KMS-11 (cell line): ENCODE results near the gene SNTG2.

Source experiments
- H2AFZ ChIP-seq: fragments of 200-600 bp; sonication (generic); 2 replicates; pipeline ENCODE4 v1.6.1; 2016; ENCODE audit warnings: antibody characterized with exemption, mixed run types, low read depth
- H3K27ac ChIP-seq: fragments of 200-600 bp; sonication (generic); 2 replicates; pipeline ENCODE4 v1.6.1; 2016; ENCODE audit warnings: mild to moderate bottlenecking, mixed run types
- H3K27me3 ChIP-seq: fragments of 200-600 bp; sonication (generic); 2 replicates; pipeline ENCODE4 v1.6.1; 2017; ENCODE audit warnings: mild to moderate bottlenecking, low read depth, mixed run types, moderate library complexity; ENCODE audit not compliant: insufficient read depth
- H3K36me3 ChIP-seq: fragments of 200-600 bp; sonication (generic); 2 replicates; pipeline ENCODE4 v1.6.1; 2017; ENCODE audit warnings: mild to moderate bottlenecking, mixed run types; ENCODE audit not compliant: insufficient read depth
- H3K4me1 ChIP-seq: fragments of 200-600 bp; sonication (generic); 2 replicates; pipeline ENCODE4 v1.6.1; 2016; ENCODE audit warnings: mild to moderate bottlenecking, low read depth, mixed run types; ENCODE audit not compliant: poor library complexity, severe bottlenecking
- H3K4me2 ChIP-seq: fragments of 200-600 bp; sonication (generic); 2 replicates; pipeline ENCODE4 v1.7.0; 2016; ENCODE audit warnings: mild to moderate bottlenecking, mixed run types
- H3K4me3 ChIP-seq: fragments of 200-600 bp; sonication (generic); IDR thresholded peaks from 2 replicates; pipeline ENCODE4 v1.6.1; 2017; ENCODE audit warnings: low read depth, low read length, mixed read lengths; ENCODE audit not compliant: insufficient read depth
- H3K79me2 ChIP-seq: fragments of 200-600 bp; sonication (generic); 2 replicates; pipeline ENCODE4 v1.6.1; 2016; ENCODE audit warnings: low read depth, mixed run types; ENCODE audit not compliant: insufficient read depth
- H3K9ac ChIP-seq: fragments of 200-600 bp; sonication (generic); 2 replicates; pipeline ENCODE4 v1.6.1; 2016; ENCODE audit warnings: mild to moderate bottlenecking, mixed run types
- H4K20me1 ChIP-seq: fragments of 200-600 bp; sonication (generic); 2 replicates; pipeline ENCODE4 v1.6.1; 2016; ENCODE audit warnings: mild to moderate bottlenecking, mixed run types; ENCODE audit not compliant: insufficient read depth
- TF ChIP-seq, protein P1 (sequence below): fragments of 200-600 bp; sonication (generic); conservative IDR thresholded peaks from 2 replicates; pipeline ENCODE4 v1.6.1; 2017; ENCODE audit warnings: low read depth, mild to moderate bottlenecking, antibody characterized with exemption, low read length, moderate library complexity, mixed read lengths

The SNTG2 gene

DNA sequence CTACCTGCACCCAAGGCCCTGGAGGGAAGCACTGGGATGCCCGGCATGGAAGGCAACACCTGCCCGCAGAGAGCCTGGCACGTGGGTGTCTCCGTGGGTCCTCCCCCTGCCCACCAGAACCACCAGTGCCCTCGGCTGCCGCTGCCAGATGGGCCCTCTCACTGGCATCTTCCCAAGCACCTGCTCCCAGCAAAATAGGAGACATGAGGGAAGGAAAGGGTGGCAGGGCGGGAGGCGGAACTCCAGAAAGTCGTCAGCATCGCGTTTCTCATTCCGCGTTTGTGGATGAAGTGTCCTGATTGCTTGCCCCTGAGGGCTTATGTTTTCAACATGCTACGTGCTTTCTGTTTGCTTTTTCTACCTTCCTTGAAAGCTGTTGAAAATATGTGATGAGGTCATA lies 8.8 kb upstream of the SNTG2 start:
- TF ChIP-seq, protein P1, sequence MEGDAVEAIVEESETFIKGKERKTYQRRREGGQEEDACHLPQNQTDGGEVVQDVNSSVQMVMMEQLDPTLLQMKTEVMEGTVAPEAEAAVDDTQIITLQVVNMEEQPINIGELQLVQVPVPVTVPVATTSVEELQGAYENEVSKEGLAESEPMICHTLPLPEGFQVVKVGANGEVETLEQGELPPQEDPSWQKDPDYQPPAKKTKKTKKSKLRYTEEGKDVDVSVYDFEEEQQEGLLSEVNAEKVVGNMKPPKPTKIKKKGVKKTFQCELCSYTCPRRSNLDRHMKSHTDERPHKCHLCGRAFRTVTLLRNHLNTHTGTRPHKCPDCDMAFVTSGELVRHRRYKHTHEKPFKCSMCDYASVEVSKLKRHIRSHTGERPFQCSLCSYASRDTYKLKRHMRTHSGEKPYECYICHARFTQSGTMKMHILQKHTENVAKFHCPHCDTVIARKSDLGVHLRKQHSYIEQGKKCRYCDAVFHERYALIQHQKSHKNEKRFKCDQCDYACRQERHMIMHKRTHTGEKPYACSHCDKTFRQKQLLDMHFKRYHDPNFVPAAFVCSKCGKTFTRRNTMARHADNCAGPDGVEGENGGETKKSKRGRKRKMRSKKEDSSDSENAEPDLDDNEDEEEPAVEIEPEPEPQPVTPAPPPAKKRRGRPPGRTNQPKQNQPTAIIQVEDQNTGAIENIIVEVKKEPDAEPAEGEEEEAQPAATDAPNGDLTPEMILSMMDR, result no peak
- Histone ChIP-seq H3K9ac (no peak overlapping the region), H3K27ac (no peak overlapping the region), H3K36me3 (no peaks in the 10 kb centered on the region), H3K79me2 (no peaks in the 10 kb centered on the region), H3K27me3 (no peaks in the 10 kb centered on the region), H3K4me1 (peaks cover 17% of the 10 kb centered on the region), H2AFZ (no peak overlapping the region), H3K4me2 (no peak overlapping the region), H4K20me1 (no peaks in the 10 kb centered on the region), H3K4me3 (no peak overlapping the region)

DNA sequence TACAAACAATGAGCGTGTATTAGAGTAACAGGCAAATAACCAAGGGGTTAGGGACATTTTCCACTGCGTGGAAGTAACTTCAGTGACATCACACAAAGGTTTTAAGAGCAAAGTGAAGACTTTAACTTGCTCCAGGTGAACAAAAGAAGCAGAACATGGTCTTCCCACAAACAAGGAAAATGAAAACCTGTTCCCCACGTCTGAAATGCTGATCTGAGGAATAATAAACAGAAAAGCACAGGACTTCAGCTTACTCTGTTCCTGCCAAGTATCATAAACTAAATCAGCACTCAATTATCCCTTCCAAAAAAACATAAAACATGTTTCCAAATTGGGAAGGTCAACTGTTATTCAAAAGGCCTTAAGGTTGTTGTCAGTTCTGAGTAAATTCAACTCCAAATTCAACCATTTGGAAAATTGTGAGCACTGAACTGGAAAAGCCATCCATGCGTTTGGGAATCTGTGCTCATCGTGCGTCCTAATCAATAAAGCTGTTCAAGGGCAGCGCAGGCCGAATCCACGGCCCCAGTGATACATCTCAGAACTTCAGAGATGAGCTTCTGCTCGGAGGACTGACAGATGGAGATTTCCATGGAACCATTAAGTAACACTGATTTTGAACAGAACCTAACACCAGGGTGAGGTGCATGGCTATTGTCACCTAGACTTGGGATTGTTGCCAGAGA lies 7.7 kb upstream of the SNTG2 start:
- H3K9ac ChIP-seq, result no peak overlapping the region
- no peaks in the 10 kb centered on the region for H3K36me3 ChIP-seq
- no peak overlapping the region for H2AFZ ChIP-seq

DNA sequence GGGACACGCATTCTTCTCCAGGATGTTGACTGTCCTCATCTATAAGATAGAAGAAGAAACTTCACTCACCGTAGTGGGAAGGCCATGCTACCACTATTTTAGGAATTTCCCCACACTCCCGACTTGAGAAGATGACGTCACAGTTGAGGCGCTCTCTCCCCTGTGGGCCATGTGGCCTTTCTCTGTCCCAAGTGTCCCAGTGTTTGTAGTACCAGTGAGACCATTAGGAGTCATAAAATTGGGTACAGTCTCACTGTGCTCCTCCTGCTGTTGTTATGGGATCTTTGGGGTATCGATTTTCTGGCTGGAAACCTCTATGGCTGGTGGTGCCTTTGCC lies 7.2 kb upstream of the SNTG2 start:
- TF ChIP-seq, protein P1, result no peak
- peaks cover under 1% of the 10 kb centered on the region; the same call in 1 of the 2 replicates for H3K27me3 ChIP-seq
- H3K9ac ChIP-seq, result no peak overlapping the region
- H3K36me3 ChIP-seq, result no peaks in the 10 kb centered on the region
- no peak overlapping the region for H3K4me2 ChIP-seq
- peaks cover 20% of the 10 kb centered on the region for H3K4me1 ChIP-seq
- H4K20me1 ChIP-seq, result no peaks in the 10 kb centered on the region
- H2AFZ ChIP-seq, result no peak overlapping the region
- H3K79me2 ChIP-seq, result no peaks in the 10 kb centered on the region
- no peak overlapping the region for H3K4me3 ChIP-seq
- H3K27ac ChIP-seq, result no peak overlapping the region

More for the DNA sequence above, 7.7 kb upstream of the SNTG2 start:
- no peaks in the 10 kb centered on the region for H4K20me1 ChIP-seq
- H3K79me2 ChIP-seq, result no peaks in the 10 kb centered on the region
- H3K27me3 ChIP-seq, result no peaks in the 10 kb centered on the region
- TF ChIP-seq, protein P1, result no peak
- H3K4me3 ChIP-seq, result no peak overlapping the region
- no peak overlapping the region for H3K4me2 ChIP-seq
- no peak overlapping the region for H3K27ac ChIP-seq
- peaks cover 20% of the 10 kb centered on the region for H3K4me1 ChIP-seq

DNA sequence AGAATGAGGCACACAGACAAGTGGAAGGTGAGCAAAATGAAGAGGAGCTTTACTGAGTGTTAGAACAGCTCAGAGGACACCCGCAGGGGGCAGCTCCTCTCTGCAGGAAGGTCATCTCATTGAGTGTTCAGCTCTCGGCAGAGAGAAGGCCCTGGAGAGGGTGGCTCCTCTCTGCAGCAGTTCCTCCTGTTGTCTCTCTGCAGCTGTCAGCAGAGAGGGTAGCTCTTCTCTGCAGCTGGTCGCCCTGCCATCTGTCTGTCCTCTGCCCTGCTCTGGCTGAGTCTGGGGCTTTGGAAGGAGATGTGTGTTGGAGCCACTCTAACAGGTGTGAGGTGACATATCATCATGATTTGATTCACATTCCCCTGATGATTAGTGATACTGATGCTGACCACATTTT lies 6.8 kb upstream of the SNTG2 start:
- H3K36me3 ChIP-seq, result no peaks in the 10 kb centered on the region
- H3K27me3 ChIP-seq, result peaks cover 4% of the 10 kb centered on the region; the same call in 1 of the 2 replicates
- TF ChIP-seq, protein P1, result no peak
- H3K4me3 ChIP-seq, result no peak overlapping the region
- no peak overlapping the region for H3K9ac ChIP-seq
- H4K20me1 ChIP-seq, result no peaks in the 10 kb centered on the region
- H3K4me2 ChIP-seq, result no peak overlapping the region
- peaks cover 20% of the 10 kb centered on the region for H3K4me1 ChIP-seq
- H3K79me2 ChIP-seq, result no peaks in the 10 kb centered on the region
- H3K27ac ChIP-seq, result no peak overlapping the region
- no peak overlapping the region for H2AFZ ChIP-seq
